Measurements from ENCODE around the gene PRPH.

- TF ChIP-seq CTCF (IDR thresholded peaks at IDR 0.05), result no peak
- no peak for TF ChIP-seq POLR2A (IDR thresholded peaks at IDR 0.05)
- no peak for TF ChIP-seq POLR2AphosphoS5 (IDR thresholded peaks at IDR 0.05)
Observed at GRCh38 chr12:49334226-49334625, 39.3 kb downstream of the PRPH start.
